ENCODE results near the gene NR2F2. TPM values are rescaled to one million over a fixed set of nuclear protein-coding genes. Genes with fewer than 3 reads are reported as not detected.

Gene NR2F2
- total and polyA plus RNA-seq, 5 experiments from 2014 or later = not detected

DNA sequence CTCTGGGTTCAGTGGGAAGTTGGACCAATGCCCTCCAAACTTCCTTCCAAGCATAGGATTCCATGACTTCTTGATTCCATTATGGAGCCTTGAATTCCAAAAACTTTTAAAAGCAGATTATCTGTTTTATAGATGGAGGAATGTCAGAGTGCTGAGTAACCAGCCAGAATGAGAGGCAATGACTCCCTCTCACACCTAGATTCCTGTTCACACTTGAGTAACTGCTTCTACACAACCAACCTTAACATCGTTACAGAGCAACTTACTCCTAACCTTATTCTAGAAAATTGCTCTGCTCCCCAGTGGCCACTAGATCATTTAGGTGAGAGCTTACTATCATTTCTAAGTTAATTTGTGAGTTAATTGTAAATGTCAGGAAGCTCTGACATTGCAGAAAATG, 24.2 kb upstream of the NR2F2 start:
- ATAC-seq = no peak

DNA sequence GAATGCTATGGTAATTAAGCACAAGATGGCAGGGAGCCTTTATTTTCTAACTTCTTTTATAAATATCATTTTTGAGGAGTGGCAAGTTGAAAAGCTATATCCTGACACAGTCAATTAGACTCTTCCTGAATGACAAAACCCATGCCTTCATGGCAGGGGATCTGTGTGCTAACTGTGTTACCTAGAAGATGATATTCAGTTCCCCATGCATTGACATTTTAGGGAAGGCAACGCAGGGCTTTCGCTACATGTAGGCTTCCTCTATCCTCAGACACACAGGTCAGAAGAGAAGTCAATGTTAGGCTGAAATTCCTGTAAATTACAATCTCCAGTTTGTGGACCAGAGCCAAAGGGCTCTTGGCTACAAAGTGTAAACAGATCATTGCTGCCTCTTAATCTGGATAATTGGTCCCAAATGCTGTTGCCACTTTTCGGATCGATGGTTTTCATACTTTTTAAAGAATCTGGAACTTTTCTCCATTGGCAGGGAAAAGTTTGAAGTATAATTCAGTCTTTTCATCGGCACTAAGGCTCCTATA, 22.6 kb upstream of the NR2F2 start:
- Mint-ChIP-seq H3K4me3 (no peak overlapping the region), H3K4me1 (no peaks in the 10 kb centered on the region), H3K27me3 (peaks cover 3 to 11% (median 10%) of the 10 kb centered on the region in 5 donors), H3K36me3 (no peaks in the 10 kb centered on the region), H3K27ac (no peak overlapping the region), H3K9me3 (peaks cover 0 to 6% (median 0%) of the 10 kb centered on the region in 9 donors)
- POLR2A ChIA-PET = no interaction called here
- no peak for ATAC-seq
- DNase-seq = no peak

More for the DNA sequence above, 24.2 kb upstream of the NR2F2 start:
- Mint-ChIP-seq H3K4me3 (no peak overlapping the region), H3K27ac (no peak overlapping the region), H3K4me1 (no peaks in the 10 kb centered on the region), H3K36me3 (no peaks in the 10 kb centered on the region), H3K9me3 (peaks cover 0 to 6% (median 0%) of the 10 kb centered on the region in 9 donors), H3K27me3 (peaks cover 3 to 15% (median 10%) of the 10 kb centered on the region in 5 donors)
- POLR2A ChIA-PET = no interaction called here
- no peak for DNase-seq

GRCh38 chr15:96309143-96309660, 21.3 kb upstream of the NR2F2 start:
- H3K4me3 Mint-ChIP-seq = no peak overlapping the region
- peaks cover 0 to 6% (median 0%) of the 10 kb centered on the region in 9 donors for H3K9me3 Mint-ChIP-seq
- no peaks in the 10 kb centered on the region for H3K36me3 Mint-ChIP-seq
- DNase-seq (no peak), ATAC-seq (no peak)
- peaks cover 7 to 21% (median 13%) of the 10 kb centered on the region in 5 donors for H3K27me3 Mint-ChIP-seq
- no peaks in the 10 kb centered on the region for H3K4me1 Mint-ChIP-seq
- no peak overlapping the region for H3K27ac Mint-ChIP-seq
- POLR2A ChIA-PET = no interaction called here

DNA sequence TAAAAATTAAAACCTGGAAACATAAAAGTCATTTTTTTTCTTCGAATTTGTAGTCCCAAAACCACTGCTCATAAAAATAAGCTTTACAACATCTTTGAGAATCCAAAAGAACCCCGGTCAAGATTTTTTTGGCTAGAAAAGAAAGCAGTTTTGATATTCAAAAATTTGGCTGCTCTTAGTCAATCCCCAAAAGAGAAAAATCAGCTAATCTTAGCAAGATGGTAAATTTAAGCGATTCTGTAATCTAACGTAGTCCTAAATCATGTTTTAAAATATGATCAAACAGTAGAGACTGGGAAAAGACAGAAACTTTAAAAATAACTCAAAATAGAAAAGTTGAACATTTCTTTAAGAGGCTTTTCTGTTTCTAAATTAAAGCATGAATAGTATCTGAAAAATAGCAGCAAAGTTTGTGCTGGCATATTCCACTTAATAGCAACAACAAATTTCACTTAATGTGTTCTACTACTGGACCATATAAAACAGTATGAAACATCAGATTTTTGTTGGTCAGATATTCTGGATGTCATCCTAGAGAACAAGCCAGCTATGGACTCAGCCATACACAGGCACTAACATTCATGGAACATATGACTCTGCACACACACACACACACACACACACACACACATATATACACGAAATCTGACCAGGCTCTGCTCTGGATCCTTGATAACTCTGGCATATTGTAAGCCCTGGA, 19.1 kb upstream of the NR2F2 start:
- Mint-ChIP-seq H3K4me1 (no peaks in the 10 kb centered on the region), H3K27ac (no peak overlapping the region)

DNA sequence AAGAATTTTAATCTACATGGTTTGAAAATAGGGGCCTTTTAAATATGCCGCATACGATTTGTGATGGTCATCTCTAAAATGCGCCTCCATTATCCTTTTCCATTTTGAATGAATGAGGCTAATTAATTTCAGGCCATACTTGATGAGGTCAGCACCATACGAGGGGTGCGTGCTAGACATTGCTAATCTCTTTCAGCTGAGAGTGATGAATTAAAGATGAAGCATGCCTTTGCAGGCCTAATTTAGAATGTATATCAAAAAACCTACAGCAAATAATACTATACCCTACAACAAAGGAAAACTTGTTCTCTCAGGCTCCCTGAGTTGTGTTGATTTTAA, 18.6 kb upstream of the NR2F2 start:
- H3K27me3 Mint-ChIP-seq = peaks cover 14 to 47% (median 17%) of the 10 kb centered on the region in 5 donors
- no peak for ATAC-seq
- H3K4me1 Mint-ChIP-seq = no peaks in the 10 kb centered on the region
- H3K9me3 Mint-ChIP-seq = peaks cover 0 to 2% (median 0%) of the 10 kb centered on the region in 9 donors
- H3K27ac Mint-ChIP-seq = no peak overlapping the region
- POLR2A ChIA-PET = no interaction called here
- no peaks in the 10 kb centered on the region for H3K36me3 Mint-ChIP-seq
- DNase-seq = no peak
- H3K4me3 Mint-ChIP-seq = no peak overlapping the region

More for the DNA sequence above, 19.1 kb upstream of the NR2F2 start:
- DNase-seq (no peak), ATAC-seq (no peak)
- Mint-ChIP-seq H3K36me3 (no peaks in the 10 kb centered on the region), H3K4me3 (no peak overlapping the region), H3K27me3 (peaks cover 10 to 42% (median 17%) of the 10 kb centered on the region in 5 donors), H3K9me3 (peaks cover 0 to 2% (median 0%) of the 10 kb centered on the region in 9 donors)
- POLR2A ChIA-PET = no interaction called here

DNA sequence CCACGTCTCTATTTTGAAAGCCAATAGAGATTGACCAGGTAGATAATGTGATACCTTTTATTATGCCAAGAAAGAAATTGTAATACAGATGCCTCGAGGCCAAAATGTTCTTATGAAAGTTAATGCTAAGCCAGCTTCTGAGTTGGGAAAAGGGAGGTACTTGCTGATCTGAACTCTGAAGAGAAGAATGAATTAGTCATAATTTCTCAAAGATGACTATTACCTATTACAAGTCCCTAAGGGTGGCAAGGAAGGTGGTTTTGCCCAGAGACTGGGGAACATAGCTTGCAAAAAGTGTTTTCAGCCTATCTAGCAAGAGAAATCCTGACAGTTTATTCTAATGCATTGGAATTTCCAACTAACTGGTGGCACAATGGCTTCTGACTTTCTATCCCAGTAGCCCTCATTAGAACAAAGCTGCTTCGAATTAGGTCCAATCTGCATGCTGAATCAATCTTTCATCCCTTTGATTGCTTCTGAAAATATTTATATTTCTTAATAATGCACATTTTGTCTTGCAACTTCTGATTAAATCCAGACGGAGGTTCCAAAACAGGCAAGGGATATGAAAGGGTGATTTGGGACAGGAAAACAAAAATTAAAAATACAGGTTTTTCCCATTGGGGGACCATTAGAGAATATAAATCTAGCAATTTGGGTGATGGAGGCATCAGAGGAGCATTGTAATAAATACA, 17.7 kb upstream of the NR2F2 start:
- H3K9me3 Mint-ChIP-seq = peaks cover 0 to 2% (median 0%) of the 10 kb centered on the region in 9 donors
- POLR2A ChIA-PET = no interaction called here
- H3K4me1 Mint-ChIP-seq = no peaks in the 10 kb centered on the region
- ATAC-seq = no peak
- no peaks in the 10 kb centered on the region for H3K36me3 Mint-ChIP-seq
- H3K27ac Mint-ChIP-seq = no peak overlapping the region
- no peak for DNase-seq
- H3K4me3 Mint-ChIP-seq = no peak overlapping the region
- H3K27me3 Mint-ChIP-seq = peaks cover 13 to 52% (median 22%) of the 10 kb centered on the region in 5 donors

- POLR2A ChIA-PET = no interaction called here
- ATAC-seq (no peak), DNase-seq (no peak)
- Mint-ChIP-seq H3K4me3 (no peak overlapping the region), H3K27ac (no peak overlapping the region), H3K27me3 (peaks cover 15 to 67% (median 22%) of the 10 kb centered on the region in 5 donors), H3K4me1 (no peaks in the 10 kb centered on the region), H3K9me3 (peaks cover 0 to 2% (median 0%) of the 10 kb centered on the region in 9 donors), H3K36me3 (no peaks in the 10 kb centered on the region)
Measured at GRCh38 chr15:96314518-96314917, 16.0 kb upstream of the NR2F2 start.

DNA sequence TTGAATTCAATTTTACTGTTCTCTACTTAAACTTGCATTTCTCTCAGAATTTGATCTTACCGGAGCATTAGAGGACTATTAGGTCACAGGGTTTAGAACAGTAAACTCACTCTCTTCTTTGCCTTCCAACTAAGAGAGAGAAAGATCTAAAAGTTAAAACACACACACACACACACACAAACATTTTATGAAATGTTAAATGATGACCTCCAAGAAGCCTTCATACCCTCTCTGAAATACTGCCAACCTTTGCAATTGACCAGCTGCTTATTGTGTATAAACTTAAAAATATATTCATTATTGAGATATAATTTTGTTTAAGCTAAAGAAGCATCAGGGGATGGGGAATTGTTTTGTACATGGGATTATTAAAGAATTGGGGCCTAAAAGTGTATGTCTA, 15.5 kb upstream of the NR2F2 start:
- Mint-ChIP-seq H3K27me3 (peaks cover 17 to 71% (median 23%) of the 10 kb centered on the region in 5 donors), H3K36me3 (no peaks in the 10 kb centered on the region), H3K27ac (no peak overlapping the region), H3K9me3 (peaks cover 0 to 2% (median 0%) of the 10 kb centered on the region in 9 donors), H3K4me1 (no peaks in the 10 kb centered on the region), H3K4me3 (no peak overlapping the region)
- DNase-seq = no peak
- POLR2A ChIA-PET = no interaction called here
- no peak for ATAC-seq

DNA sequence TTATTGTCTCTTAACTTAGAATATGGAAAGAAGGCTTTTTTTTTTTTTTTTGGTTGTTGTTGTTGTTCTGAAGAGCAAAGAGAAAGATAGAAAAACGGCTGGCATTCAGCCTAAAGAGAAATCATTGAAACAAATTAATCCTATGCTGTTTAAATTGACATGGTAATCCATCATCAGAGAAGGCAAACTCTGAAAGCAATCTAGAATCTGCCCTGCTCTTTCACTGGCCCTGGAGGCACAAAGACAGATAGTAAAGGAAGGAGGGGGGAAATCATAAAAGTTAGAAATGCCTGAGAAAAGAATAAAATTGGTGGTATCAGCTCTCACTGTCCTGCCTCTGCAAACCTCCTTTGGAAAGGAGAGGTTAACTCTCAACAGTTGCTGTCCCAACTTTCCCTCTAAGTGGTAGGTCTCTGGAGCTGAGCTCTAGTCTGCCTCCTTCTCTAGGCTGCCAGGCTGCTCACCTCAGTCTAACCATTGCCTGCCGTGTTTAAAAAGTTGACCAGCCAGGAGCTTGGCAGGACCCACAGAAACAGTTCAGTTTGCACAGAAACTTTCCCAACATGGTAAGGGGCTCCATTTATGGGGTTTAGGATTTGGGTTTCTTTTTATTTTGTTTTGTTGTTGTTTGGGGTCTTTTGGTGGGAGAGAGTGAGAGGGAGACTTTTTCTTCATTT, 13.4 kb upstream of the NR2F2 start:
- ATAC-seq (no peak), DNase-seq (no peak)
- Mint-ChIP-seq H3K27ac (no peak overlapping the region), H3K4me3 (no peak overlapping the region), H3K36me3 (no peaks in the 10 kb centered on the region), H3K4me1 (peaks cover 0 to 1% (median 0%) of the 10 kb centered on the region in 4 donors), H3K27me3 (peaks cover 20 to 81% (median 35%) of the 10 kb centered on the region in 5 donors), H3K9me3 (peaks cover 0 to 2% (median 0%) of the 10 kb centered on the region in 9 donors)
- POLR2A ChIA-PET = no interaction called here

- POLR2A ChIA-PET = no interaction called here
- H3K9me3 Mint-ChIP-seq = peaks cover 0 to 5% (median 0%) of the 10 kb centered on the region in 9 donors
- peaks cover 0 to 4% (median 2%) of the 10 kb centered on the region in 4 donors for H3K4me1 Mint-ChIP-seq
- DNase-seq (no peak), ATAC-seq (no peak)
- peaks cover 30 to 87% (median 53%) of the 10 kb centered on the region in 5 donors for H3K27me3 Mint-ChIP-seq
- peaks cover 0 to 5% (median 0%) of the 10 kb centered on the region in 3 donors for H3K36me3 Mint-ChIP-seq
- no peak overlapping the region for H3K4me3 Mint-ChIP-seq
- H3K27ac Mint-ChIP-seq = no peak overlapping the region
Measured at GRCh38 chr15:96320107-96320506, 10.4 kb upstream of the NR2F2 start.

GRCh38 chr15:96320703-96321638, 9.5 kb upstream of the NR2F2 start:
- ATAC-seq (no peak), DNase-seq (no peak)
- peaks cover 0 to 11% (median 4%) of the 10 kb centered on the region in 3 donors for H3K36me3 Mint-ChIP-seq
- POLR2A ChIA-PET = interaction anchor here (0.7 kb wide), 1 partner anchor 801 kb away, joined by 5 read pairs; no protein-coding TSS in a partner anchor
- peaks cover 35 to 87% (median 57%) of the 10 kb centered on the region in 5 donors for H3K27me3 Mint-ChIP-seq
- H3K27ac Mint-ChIP-seq = no peak overlapping the region
- no peak overlapping the region for H3K4me3 Mint-ChIP-seq
- peaks cover 0 to 13% (median 0%) of the 10 kb centered on the region in 9 donors for H3K9me3 Mint-ChIP-seq
- H3K4me1 Mint-ChIP-seq = peaks cover 0 to 4% (median 3%) of the 10 kb centered on the region in 4 donors

All from naive thymus-derived CD8-positive, alpha-beta T cell (primary cell).